A549 treated with ZK216348 at 1 μM for 4 hours (cell line): ENCODE results near the gene ZNF853. TPM values are rescaled to one million over a fixed set of nuclear protein-coding genes. Genes with fewer than 3 reads are reported as not detected.

Source experiments
- total RNA-seq: library from RNA; stranded (reverse); fragments of 200-300 nt; extraction: Qiagen RNA extraction; gene quantifications from 5 replicates; pipeline ENCODE4 v1.2.3, GENCODE V29; 2022; ENCODE audit warnings: low read depth

The ZNF853 gene
- total RNA-seq = 1.8 to 3.4 TPM (median 2.8 TPM) in 5 replicates

DNA sequence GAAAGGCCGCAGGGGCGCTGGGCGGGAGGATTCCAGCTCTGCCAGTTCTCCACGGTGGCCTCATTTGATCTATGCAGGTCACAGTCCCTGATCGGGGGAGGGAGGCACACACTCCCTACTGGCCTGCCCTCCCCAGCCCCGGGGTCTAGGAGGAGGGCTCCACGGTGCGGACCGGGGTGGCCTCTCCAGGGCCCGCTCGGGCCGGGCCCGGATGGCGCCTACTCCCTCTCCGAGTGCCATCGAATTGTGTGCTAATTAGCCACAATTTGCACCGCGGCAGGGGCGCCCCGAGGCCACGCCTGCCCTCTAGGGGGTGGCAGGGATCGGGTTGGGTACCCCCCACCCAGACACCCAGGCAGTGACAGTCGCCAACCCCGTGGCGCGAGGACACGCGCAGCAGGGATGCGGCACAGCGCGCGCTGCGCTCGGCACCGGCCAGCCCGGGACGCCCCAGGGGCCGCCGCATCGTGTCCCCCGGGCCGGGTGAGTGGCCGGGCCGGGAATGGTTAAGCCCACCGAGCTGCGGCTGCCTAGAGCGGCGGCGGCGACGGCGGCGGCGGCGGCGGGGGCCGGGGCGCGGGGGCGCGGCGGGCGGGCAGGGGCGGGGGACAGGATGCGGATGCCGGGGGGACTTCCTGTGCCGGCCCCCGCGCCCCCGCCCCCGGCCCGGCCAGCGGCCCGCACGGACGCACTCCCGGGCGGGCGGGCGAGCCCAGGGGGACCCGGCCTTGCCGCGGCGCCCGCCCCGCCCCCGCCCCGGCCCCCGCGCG is at the start of gene ZNF853:
Gene ZNF853, plus strand, starts transcription at position 658 of the 770 bp plus-strand sequence. CDS start 565 bp downstream, outside the sequence.

DNA sequence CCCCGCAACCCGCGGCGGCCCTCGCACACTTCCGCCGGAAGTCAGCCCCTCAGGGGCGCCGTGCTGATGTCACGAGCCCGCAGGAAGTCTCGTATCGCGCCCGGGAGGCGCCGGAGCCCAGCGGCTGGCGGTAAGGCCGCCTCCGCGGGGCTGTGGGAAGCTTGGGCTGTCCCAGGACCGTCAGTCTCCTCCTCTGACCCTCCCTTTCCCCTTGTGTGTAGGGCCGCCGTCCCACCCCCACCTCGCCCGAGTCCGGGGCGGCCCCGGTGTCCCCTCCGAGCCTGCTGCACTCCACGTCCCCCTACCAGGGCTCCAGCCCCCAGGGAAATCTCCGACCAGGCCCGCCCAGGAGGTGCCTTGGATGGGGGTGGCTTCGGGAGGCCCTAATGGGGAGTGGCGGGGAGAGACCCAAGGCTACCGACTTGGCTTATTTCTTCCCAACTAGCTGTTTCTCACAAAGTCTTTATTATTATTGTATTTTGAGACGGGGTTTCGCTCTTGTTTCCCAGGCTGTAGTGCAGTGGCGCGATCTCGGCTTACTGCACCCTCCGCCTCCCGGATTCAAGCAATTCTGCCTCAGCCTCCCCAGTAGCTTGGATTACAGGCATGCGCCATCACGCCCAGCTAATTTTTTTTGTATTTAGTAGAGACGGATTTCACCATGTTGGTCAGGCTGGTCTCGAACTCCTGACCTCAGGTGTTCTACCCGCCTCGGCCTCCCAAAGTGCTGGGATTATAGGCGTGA is 37.9 kb upstream of the ZNF853 start, which contains the start of gene ZDHHC4:
Gene ZDHHC4, plus strand, starts transcription at position 86 of the 745 bp plus-strand sequence. CDS start 3,108 bp downstream, outside the sequence.

DNA sequence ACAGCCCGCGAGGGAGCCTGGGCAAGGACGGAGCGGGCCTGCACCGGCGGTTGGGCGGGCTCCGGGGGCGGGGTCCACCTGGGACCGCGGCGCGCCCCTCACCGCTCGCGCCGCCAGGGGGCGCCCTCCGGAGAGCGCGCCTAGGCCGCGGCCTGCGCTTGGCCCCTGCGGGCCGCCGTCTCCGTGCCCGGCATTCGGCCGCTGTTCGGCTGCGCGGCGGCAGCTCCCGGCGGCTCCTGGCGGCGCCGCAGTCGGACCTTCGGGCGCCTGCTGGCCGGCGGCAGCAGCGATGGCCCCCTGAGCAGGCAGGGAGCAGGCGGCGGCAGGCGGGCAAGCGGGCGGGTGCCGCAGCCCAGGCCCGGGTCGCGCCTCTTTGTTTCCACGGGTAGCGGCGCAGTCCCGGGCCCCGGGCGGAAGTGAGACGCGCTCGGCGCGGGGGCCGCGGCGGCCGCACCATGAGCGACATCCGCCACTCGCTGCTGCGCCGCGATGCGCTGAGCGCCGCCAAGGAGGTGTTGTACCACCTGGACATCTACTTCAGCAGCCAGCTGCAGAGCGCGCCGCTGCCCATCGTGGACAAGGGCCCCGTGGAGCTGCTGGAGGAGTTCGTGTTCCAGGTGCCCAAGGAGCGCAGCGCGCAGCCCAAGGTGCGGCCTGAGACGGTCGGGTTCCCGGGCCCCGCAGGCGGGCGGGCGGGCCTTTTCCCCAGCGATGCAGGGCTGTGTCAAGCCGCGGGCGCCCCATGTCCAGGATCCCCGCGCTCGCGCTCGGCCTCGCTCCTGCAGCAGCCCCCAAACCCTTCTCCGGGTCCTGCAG is 25.4 kb upstream of the ZNF853 start, which contains the start of gene INTS15:
Gene INTS15, plus strand, starts transcription at position 193 of the 816 bp plus-strand sequence. Its CDS starts 263 bp downstream, at position 456.

DNA sequence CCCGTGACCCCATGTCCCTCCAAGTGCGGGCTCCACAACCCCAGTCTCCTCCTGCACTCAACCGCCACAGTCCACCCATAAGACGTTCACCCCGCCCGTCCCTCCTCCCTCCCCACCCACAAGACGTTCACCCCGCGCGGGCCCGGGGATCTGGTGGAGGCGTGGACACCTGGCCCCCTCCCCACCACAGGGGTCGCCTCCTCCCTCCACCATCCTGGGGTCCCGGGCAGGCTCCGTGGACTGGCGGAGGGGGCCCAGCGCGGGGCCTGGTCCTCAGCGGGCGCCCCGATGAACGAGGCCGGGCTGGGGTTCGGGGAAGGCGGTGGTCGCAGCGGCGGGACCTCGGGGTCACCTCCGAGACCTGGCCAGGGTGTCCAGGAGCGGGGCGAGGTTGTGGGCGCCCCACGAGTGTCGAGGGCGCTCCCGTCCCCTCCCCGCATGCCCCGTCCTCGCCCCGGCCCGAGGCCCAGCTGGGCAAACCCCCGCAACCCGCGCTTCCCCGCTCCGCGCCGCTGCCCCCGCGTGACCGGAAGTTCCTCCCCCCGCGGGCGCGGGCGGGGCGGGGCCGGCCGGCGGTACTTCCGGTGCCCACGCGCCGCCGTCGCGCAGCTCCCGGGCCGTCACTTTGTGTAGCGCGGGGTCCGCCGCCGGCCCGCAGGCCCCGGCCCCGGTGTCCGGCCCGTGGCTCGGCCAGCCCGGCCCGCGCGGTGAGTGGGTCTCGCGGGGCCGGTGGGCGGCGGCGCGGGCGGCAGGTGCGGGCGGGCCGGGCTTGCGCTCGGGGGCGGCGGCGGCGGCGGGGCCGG is 21.5 kb downstream of the ZNF853 start, which contains the start of gene ZNF316:
Gene ZNF316, plus strand, starts transcription at position 578 of the 803 bp plus-strand sequence. CDS start 5,092 bp downstream, outside the sequence.

Other genes starting within 250 kb of the ZNF853 start
- 340 to 391 TPM (median 365 TPM) in 5 replicates for gene RAC1, start 241.1 kb upstream of the ZNF853 start, total RNA-seq
- gene DAGLB, start 167.7 kb upstream of the ZNF853 start, total RNA-seq = 15.8 to 28.3 TPM (median 26.3 TPM) in 5 replicates
- 108 to 155 TPM (median 137 TPM) in 5 replicates for gene KDELR2, start 131.5 kb upstream of the ZNF853 start, total RNA-seq
- gene GRID2IP, start 64.1 kb upstream of the ZNF853 start, total RNA-seq = not detected in 5 replicates
- gene ZDHHC4, start 38.2 kb upstream of the ZNF853 start, total RNA-seq = 41.2 to 54.0 TPM (median 46.9 TPM) in 5 replicates
- gene INTS15, start 25.6 kb upstream of the ZNF853 start, total RNA-seq = 21.5 to 28.4 TPM (median 25.4 TPM) in 5 replicates
- 12.1 to 17.9 TPM (median 15.5 TPM) in 5 replicates for gene ZNF316, start 21.7 kb downstream of the ZNF853 start, total RNA-seq
- 8.3 to 14.1 TPM (median 11.0 TPM) in 5 replicates for gene ZNF12, start 91.3 kb downstream of the ZNF853 start, total RNA-seq
- 0.40 TPM in 1 of 5 replicates, not detected in the others for gene RSPH10B2, start 138.5 kb downstream of the ZNF853 start, total RNA-seq
- gene CCZ1B, start 210.7 kb downstream of the ZNF853 start, total RNA-seq = 27.9 to 57.1 TPM (median 34.6 TPM) in 5 replicates